DMS 273 treated with DMSO at 0.1 percent for 48 hours (cell line): ENCODE data around the gene RPL41.
"Not testable (repeated sequence)": the region's sequence is repeated elsewhere in the genome, so short reads cannot be mapped to it uniquely, and the experiment has no call there.

Experiments used
- DNase-seq: peaks from one replicate; lab custom pipeline; 2025; lab: John Stamatoyannopoulos, UW

The RPL41 gene

GRCh38 chr12:56103066-56103711 is 13.2 kb upstream of the RPL41 start:
- no peak for DNase-seq

GRCh38 chr12:56103823-56104108 is 12.7 kb upstream of the RPL41 start:
- DNase-seq = no peak

DNA sequence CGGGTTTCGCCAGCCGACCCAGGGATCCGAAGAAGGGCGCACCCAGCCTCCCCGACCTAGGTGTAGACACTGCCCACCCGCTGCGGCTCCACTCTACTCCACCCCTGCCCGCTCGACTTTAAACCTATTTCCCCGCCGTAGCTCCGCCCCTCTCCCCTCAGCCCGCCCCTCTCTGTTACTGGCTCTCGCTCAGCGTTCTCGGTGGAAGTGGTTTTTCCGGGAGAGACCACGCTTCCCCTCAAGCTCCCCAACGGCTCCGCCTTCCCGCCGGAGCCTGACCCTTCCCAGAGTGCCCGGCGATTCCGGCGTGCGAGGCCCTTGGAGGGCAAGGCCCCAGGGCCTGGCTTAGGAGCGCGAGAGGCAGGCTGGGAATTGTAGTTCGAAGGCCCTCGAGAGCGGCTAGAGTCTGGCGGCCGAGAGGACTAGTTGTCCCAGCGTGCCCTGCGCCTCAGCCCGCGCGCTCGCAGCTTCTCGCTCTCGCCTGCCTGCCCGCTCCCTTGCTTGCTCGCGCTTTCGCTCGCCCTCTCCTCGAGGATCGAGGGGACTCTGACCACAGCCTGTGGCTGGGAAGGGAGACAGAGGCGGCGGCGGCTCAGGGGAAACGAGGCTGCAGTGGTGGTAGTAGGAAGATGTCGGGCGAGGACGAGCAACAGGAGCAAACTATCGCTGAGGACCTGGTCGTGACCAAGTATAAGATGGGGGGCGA is 12.2 kb upstream of the RPL41 start, which contains the start of gene PA2G4:
Gene PA2G4, plus strand, starts transcription at position 451 of the 706 bp plus-strand sequence. Its CDS starts 179 bp downstream, at position 630.
- peak; percentile 90 for DNase-seq

GRCh38 chr12:56104815-56105608 is 11.4 kb upstream of the RPL41 start:
- DNase-seq = no peak

GRCh38 chr12:56105609-56105902 is 10.9 kb upstream of the RPL41 start:
- no peak for DNase-seq

- DNase-seq = no peak
These were observed 9.2 kb upstream of the RPL41 start for GRCh38 chr12:56107242-56107641.

- no peak for DNase-seq
These were observed 5.9 kb upstream of the RPL41 start for GRCh38 chr12:56110571-56110970.

- DNase-seq = no peak
These were observed 2.3 kb upstream of the RPL41 start for GRCh38 chr12:56114084-56114483.

GRCh38 chr12:56115329-56115728 is 1.1 kb upstream of the RPL41 start:
- no peak for DNase-seq

- not testable (repeated sequence) for DNase-seq
These were observed 761 bp downstream of the RPL41 start for GRCh38 chr12:56117082-56117706.

DNA sequence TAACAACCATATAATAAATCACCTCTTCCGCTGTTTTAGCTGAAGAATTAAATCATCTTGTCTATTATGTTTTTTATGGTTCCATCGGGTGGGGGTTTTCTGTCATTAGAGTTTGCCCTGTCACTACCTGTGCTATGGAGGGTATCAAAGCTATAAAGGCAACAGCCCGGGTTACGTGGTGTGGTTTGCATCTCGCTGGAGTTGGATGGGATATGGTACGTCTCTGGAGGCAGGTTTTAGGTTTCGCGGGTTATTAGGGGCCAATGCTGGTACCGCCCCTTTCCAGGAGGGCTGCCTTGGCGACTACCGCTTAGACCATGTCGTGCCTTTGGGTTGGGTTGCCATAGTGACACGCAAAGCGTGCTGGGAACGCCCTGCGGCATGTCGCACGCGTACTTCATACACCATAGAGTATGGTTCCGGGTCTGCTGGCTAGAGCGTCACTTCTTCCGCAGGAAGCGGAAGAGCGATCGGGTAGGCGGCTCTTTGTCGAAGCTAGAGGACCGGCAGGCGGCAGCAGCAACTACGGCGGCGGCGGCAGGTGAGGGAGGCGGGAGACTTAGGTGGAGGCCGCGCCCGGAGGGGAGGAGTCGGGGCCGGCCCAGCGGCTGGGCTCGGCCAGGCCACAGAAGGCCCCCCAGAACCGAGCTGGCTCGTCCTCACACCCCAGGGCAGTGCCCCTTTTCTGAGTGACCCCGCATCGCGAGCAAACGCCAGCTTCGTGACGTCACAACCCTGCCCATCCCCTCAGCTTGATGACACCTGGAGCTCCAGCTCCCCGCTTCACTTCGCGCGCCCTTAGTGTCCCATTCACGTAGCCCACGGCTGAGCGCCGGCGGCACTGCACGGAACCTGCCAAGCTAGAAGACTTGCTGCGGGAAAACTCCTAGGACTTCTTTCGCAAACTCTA is 1.6 kb downstream of the RPL41 start, which contains the start of gene ZC3H10:
Gene ZC3H10, plus strand, starts transcription at position 489 of the 910 bp plus-strand sequence. CDS start 2,297 bp downstream, outside the sequence.
- DNase-seq = peak; percentile 99

- no peak for DNase-seq
These were observed 2.4 kb downstream of the RPL41 start for GRCh38 chr12:56118688-56119357.

DNA sequence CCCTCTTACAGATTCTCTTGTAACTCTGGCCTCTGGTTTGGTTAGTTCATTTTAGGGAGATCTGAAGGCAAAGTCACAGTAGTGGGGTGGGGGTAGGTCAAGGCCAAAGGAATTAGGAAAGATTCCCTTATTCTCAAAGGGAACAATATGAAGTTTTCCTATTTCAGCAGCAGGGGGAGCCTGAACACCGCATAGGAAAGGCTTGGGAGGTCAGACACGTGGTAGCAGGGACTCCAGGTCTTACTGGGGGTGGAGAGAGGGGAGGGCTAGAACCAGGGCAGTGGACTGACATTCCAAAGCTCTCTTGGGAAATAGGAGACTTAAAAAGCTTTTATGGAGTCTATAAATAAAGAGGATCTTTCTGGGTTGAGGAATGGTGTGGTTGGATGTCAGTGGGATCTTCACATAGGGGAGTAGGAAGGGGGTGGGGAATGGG is 2.9 kb downstream of the RPL41 start:
- peak; percentile 36 for DNase-seq

- no peak for DNase-seq
These were observed 3.9 kb downstream of the RPL41 start for GRCh38 chr12:56120158-56120846.

DNA sequence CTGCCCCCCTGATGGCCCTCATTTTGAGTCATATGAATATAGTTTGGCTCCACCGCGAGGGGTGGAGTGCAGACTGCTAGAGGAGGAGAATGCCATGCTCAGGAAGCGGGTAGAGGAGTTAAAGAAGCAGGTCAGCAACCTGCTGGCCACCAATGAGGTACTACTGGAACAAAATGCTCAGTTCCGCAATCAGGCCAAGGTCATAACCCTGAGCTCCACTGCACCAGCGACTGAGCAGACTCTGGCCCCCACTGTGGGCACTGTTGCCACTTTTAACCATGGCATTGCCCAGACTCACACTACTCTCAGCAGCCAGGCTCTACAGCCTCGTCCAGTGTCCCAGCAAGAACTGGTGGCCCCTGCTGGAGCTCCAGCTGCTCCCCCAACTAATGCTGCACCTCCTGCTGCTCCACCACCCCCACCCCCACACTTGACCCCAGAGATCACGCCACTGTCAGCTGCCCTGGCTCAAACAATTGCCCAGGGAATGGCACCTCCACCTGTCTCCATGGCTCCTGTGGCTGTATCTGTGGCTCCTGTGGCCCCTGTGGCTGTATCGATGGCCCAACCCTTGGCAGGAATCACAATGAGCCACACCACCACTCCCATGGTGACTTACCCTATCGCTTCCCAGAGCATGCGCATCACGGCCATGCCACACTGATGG is 4.9 kb downstream of the RPL41 start:
- no peak for DNase-seq

DNA sequence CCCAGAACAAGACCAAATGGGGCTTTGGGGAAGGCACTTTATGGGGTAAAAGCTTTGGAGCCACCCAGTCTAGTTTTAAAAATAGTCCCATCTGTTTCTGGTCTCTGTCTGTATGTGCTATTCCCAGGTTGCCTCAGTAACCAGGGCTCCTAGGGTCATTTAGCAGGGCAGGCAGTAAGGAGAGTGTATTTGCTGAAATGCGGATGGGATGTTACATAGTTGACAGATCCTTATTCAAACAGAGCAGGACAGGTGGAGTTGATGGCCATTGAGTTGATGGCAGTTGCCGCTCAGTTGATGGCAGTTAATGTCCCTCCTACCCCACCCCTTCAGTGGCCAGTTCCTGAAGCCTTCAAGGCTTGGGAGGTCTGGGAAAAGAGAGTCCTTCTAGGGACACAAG is 6.2 kb downstream of the RPL41 start:
- DNase-seq = no peak

- no peak for DNase-seq
These were observed 7.7 kb downstream of the RPL41 start for GRCh38 chr12:56124133-56124532.

DNA sequence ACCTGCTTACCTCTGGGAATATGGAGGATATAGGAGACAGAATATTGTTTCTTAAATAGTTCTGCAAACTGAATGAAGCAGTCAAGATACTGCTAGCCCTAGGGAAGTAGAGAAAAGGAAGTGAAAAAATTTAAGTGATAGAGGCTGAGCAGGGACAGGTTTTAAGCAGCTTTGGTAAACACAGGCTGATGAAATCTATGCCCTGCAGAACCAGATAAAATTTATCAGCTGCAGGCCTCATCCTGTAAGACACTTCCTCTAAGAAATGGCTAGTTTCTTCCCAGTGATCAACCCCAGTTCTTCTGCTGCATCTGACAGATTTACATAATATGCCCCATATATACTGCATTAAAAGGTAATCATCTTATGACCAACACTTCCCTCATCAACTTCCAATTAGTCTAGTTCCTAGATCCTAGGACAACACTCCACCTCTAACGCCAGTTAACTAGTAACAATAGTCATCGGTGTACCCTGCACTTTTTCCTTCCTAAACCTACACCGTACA is 10.4 kb downstream of the RPL41 start:
- no peak for DNase-seq

DNA sequence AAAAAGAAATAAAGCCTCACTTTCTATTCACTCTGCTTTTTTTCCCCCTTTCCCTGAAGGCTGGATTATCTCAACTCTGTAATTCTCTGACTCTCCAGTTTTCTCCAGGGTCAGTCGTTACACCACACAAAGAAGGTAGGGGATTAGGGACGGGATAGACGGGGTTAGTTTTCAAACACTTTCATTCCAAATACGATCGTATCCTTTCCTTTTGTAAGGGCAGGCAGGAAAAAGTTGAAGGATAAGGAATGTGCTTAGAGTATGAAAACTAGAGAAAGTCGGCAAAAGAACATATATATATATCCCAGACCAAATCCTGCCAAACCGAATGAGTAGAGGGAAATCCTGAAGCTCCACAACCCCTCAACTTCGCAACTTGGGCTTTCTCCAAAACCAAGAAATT is 11.1 kb downstream of the RPL41 start:
- no peak for DNase-seq
